Measurements from ENCODE around the gene ATP8A2. TPM values are rescaled to one million over a fixed set of nuclear protein-coding genes. Genes with fewer than 3 reads are reported as not detected.

ATP8A2 gene
- total RNA-seq, 2 experiments from 2014 or later: not detected

DNA sequence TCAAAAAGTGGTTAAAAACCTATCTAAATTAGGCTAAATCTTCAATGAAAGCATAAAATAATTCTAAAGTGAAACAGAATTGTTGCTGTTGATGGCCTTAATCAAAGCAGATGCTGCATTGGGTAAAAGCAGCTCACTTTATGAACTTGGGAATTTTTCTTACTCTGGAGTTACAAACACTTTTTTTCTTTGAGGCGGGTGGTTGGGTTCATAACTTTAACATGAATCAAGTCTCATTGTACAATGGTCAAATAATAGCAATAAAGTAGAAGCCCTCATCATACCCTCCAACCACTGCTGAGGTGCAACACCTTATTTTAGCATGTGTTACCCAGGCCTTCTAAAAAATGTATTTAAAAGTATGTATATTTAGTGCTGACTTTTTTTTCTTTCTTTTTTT lies 41.2 kb upstream of the ATP8A2 start:
- Histone ChIP-seq H4K20me1 (ENCODE audit: insufficient read depth, low read length) (0 out of 2 replicates have a peak, but pooled peaks cover 3% of the 10 kb centered on the region), H3K4me3 (ENCODE audit: low read depth, low read length, poor library complexity, severe bottlenecking) (no peak overlapping the region), H3K4me1 (ENCODE audit: insufficient read depth, low read length, poor library complexity, severe bottlenecking) (no peaks in the 10 kb centered on the region), H3K36me3 (ENCODE audit: insufficient read depth, low read length) (peaks cover 99% of the 10 kb centered on the region), H3K9me2 (ENCODE audit: insufficient read depth, low read length) (no peaks in the 10 kb centered on the region), H3K27ac (ENCODE audit: low read depth, low read length, poor library complexity, severe bottlenecking) (no peak overlapping the region), H3K4me2 (ENCODE audit: low read length) (no peak overlapping the region), H2AFZ (ENCODE audit: low read length) (no peak overlapping the region), H3K9me3 (ENCODE audit: low read length) (no peaks in the 10 kb centered on the region), H3K79me2 (ENCODE audit: insufficient read depth, low read depth, low read length) (peaks cover 16% of the 10 kb centered on the region; the same call in 1 of the 2 replicates)
- no peak for DNase-seq (ENCODE audit: low spot score)
- BruUV-seq (replicated peaks): no TSS peak
- ChIA-PET POLR2A (interaction anchor here (0.8 kb wide), 1 partner anchor 21 kb away, joined by 3 read pairs; no protein-coding TSS in a partner anchor), CTCF (ENCODE audit: unreplicated experiment) (no interaction called here)
- TF ChIP-seq EZH2phosphoT487 (IDR thresholded peaks at IDR 0.05; ENCODE audit: borderline replicate concordance, low read depth, low read length) (no peak), CTCF (conservative IDR thresholded peaks at IDR 0.05; ENCODE audit: low read length) (no peak)
- intact Hi-C loops (cut with micrococcal nuclease; ENCODE audit: unreplicated experiment): loop anchor here (5.0 kb wide), 1 partner anchor 78 kb away; no protein-coding TSS in a partner anchor

DNA sequence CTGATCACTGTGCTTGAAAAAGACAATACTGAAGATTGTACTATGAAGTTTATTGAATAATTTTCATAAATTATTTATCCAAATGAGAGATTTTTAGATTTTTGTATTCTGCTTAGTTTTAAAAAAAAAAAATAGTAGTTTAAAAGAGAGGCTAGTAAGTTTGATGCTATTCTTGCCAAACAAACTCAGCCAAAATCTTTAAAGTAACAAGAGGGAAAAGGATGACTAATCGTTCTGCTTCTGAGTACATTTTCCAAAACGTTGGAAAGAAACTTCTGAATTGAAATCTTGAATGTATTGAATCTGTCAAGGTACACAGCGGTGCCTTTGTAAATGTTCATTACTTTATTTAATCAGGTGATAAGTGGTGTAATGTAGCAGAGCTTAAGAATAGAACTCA lies 35.9 kb upstream of the ATP8A2 start:
- Histone ChIP-seq H3K4me1 (ENCODE audit: insufficient read depth, low read length, poor library complexity, severe bottlenecking) (no peaks in the 10 kb centered on the region), H3K9me3 (ENCODE audit: low read length) (no peaks in the 10 kb centered on the region), H3K36me3 (ENCODE audit: insufficient read depth, low read length) (peaks cover 93% of the 10 kb centered on the region), H2AFZ (ENCODE audit: low read length) (no peak overlapping the region), H3K9me2 (ENCODE audit: insufficient read depth, low read length) (no peaks in the 10 kb centered on the region), H4K20me1 (ENCODE audit: insufficient read depth, low read length) (0 out of 2 replicates have a peak, but pooled peaks cover 3% of the 10 kb centered on the region), H3K4me3 (ENCODE audit: low read depth, low read length, poor library complexity, severe bottlenecking) (no peak overlapping the region), H3K27ac (ENCODE audit: low read depth, low read length, poor library complexity, severe bottlenecking) (no peak overlapping the region), H3K79me2 (ENCODE audit: insufficient read depth, low read depth, low read length) (peaks cover 25% of the 10 kb centered on the region; the same call in 1 of the 2 replicates), H3K4me2 (ENCODE audit: low read length) (no peak overlapping the region)
- CTCF ChIA-PET (ENCODE audit: unreplicated experiment): no interaction called here
- no peak for DNase-seq (ENCODE audit: low spot score)
- POLR2A ChIA-PET: interaction anchor here (0.5 kb wide), 1 partner anchor 1956 kb away, joined by 3 read pairs; no protein-coding TSS in a partner anchor
- no TSS peak for BruUV-seq (replicated peaks)
- intact Hi-C loops (cut with micrococcal nuclease; ENCODE audit: unreplicated experiment): no loop called here
- TF ChIP-seq EZH2phosphoT487 (IDR thresholded peaks at IDR 0.05; ENCODE audit: borderline replicate concordance, low read depth, low read length) (no peak), CTCF (conservative IDR thresholded peaks at IDR 0.05; ENCODE audit: low read length) (no peak)

- no peak overlapping the region for H3K4me3 ChIP-seq (ENCODE audit: low read depth, low read length, poor library complexity, severe bottlenecking)
- CTCF ChIA-PET (ENCODE audit: unreplicated experiment): no interaction called here
- BruUV-seq (replicated peaks): no TSS peak
Measured at GRCh38 chr13:25345576-25345975, 26.2 kb upstream of the ATP8A2 start.

More at GRCh38 chr13:25345576-25345975, 26.2 kb upstream of the ATP8A2 start:
- no peaks in the 10 kb centered on the region for H3K4me1 ChIP-seq (ENCODE audit: insufficient read depth, low read length, poor library complexity, severe bottlenecking)
- no peaks in the 10 kb centered on the region for H3K9me2 ChIP-seq (ENCODE audit: insufficient read depth, low read length)
- H3K36me3 ChIP-seq (ENCODE audit: insufficient read depth, low read length): peaks cover 17% of the 10 kb centered on the region
- intact Hi-C loops (cut with micrococcal nuclease; ENCODE audit: unreplicated experiment): no loop called here
- no peaks in the 10 kb centered on the region for H3K9me3 ChIP-seq (ENCODE audit: low read length)
- H2AFZ ChIP-seq (ENCODE audit: low read length): no peak overlapping the region
- TF ChIP-seq CTCF (conservative IDR thresholded peaks at IDR 0.05; ENCODE audit: low read length) (no peak), EZH2phosphoT487 (IDR thresholded peaks at IDR 0.05; ENCODE audit: borderline replicate concordance, low read depth, low read length) (no peak)
- POLR2A ChIA-PET: no interaction called here
- H3K27ac ChIP-seq (ENCODE audit: low read depth, low read length, poor library complexity, severe bottlenecking): no peak overlapping the region
- no peak overlapping the region for H3K4me2 ChIP-seq (ENCODE audit: low read length)
- no peaks in the 10 kb centered on the region for H3K79me2 ChIP-seq (ENCODE audit: insufficient read depth, low read depth, low read length)
- no peaks in the 10 kb centered on the region for H4K20me1 ChIP-seq (ENCODE audit: insufficient read depth, low read length)
- no peak for DNase-seq (ENCODE audit: low spot score)

Data from OCI-LY7 (cell line).